GM19397 (cell line): ENCODE results near the gene RORC.

Experiments
- ATAC-seq: cut with Tn5 transposase; IDR thresholded peaks from one replicate; pipeline ENCODE4 v1.9.1; 2021; ENCODE audit warnings: mild to moderate bottlenecking, moderate library complexity; ENCODE audit not compliant: unreplicated experiment

Gene RORC

DNA sequence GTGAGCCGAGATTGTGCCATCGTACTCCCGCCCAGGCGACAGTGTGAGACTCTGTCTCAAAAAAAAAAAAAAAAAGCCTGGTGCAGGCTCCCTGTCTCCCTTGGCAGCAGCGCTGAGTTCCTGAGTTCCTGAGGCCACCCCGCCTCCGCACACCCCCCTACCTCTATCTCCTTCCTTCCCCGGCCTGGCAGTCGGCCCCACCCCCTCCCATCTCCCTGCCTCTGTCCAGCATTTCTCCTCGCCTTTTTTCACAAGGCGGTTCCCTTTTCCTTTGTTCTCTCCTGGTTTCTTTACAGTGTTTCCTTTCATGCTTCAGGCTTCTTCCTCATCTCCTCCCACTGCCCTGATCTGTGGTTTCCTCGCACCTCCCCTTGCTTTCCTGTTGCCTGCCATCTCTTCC, 2.7 kb downstream of the RORC start:
- ATAC-seq = no peak

- no peak for ATAC-seq
These were observed 3.7 kb downstream of the RORC start for GRCh38 chr1:151827853-151828252.

DNA sequence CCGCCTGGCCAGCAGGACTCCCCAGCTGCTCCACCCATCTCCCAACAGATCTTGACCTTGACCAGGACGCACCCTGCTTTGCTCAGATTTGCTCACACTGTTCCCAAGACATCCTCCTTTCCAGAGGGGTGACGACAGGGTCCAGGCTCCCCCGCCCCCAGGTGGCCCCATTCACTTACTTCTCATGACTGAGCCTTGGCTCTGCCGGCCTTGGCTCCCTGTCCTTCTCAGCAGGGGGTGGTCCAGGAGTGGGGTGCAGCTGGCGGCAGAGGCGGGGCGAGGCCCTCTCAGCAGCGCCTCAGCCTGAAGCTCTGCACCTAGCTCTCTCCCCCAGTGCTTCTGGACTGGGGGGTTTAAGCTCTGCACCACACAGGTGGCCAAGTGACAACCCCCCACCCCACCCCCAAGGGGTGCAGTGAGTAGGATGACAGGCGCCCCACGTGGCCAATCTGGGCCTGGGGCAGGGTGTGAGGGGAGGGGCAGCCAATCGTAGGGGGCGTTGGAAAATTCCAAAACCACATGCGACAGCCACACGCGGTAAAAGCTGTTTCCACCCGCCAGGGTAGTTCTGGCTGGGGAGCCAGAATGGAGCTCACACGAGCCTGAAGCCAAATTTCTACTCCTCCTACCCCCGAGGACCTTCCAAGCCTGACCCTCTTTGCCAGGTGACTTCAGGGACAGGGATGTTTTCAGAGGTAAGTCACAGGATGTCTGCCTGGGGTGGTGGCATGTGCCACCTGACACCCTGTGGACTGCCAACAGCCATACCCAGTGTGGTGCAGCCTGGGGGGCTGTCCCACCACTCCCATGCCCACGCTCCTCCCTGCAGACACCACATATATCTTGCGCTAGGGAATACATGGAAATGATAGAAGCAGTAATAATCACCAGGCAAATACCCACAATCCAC, 5.6 kb downstream of the RORC start:
- no peak for ATAC-seq

DNA sequence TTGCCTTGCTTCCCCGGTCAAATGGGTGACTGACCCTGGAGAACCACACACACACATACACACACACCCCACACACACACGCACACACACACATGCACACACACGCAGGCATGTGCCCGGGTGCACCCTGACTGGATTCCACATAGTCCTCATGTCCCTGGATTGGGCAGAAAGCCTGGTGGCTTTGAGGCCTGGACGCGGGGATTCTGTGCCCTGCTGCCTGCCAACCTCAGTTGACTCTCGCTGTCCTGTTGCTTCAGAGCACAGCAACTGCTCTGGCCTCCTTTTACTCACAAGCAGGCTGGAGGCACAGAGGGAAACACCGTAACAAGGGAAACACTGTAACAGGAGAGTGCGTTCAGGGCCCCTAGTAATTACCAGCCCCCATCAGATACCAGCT, 6.4 kb downstream of the RORC start:
- ATAC-seq = no peak

- no peak for ATAC-seq
These were observed 8.4 kb downstream of the RORC start for GRCh38 chr1:151823175-151823574.

GRCh38 chr1:151822404-151822803, 9.2 kb downstream of the RORC start:
- ATAC-seq = no peak

- ATAC-seq = no peak
These were observed 10.7 kb downstream of the RORC start for GRCh38 chr1:151820940-151821339.

DNA sequence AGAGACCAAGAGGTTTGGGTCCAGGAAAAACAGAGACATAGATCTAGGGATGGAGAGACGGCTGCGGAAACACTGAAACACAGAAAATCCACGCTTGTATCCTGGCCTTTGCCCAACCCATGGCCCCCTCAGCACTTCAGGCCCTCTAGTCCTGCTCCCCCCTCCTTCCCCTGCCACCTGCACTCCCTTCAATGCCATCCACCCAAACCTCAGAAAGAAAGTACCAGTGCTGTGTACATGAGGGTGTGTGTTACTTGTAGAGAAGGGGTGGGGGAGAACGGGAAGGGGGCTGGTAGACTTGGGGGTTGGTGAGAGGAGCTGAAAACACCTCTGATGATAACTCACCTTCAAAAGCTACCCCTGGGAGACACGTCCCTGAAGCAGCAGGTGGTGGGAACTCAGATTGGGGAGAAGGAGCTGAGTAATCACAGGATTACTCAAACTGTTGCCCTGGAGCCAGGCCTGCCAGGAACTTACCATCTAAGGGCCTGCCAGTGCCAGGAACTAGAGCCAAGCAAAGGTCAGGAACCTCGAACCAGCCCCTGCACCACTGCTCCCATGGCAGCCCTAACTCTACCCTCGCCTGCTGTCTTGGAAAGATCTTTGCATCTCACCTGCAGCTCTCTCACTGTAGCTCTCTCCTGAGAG, 11.5 kb downstream of the RORC start:
- no peak for ATAC-seq

DNA sequence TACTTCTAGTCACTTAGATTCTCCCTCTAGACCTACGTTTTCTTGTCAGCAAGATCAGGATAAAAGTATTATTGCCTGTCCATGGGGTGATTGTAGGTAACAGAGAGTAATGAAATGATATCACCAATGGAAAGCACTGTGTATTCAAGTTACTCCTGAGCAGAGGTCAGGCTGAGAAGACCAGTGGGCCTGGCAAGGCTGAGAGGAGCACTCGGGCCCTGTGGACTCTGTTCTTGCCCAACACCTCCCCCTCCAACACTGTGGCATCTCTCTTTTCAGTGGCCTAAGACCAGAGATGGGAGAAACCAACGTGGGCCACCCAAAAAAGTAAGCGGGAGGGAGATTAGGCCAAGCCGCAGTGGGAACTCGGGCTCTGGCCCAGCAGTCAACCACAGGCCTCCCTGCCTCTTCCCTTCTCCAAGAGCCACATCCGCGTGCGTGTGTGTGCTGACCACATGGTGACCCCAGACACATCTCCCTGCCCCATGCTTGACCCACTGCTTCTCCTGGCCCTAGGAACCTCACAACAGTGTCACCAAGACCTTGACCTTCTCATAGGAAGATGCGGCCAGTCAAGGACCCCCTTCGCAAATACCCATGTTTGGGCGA, 12.3 kb downstream of the RORC start:
- ATAC-seq = no peak

- no peak for ATAC-seq
These were observed 14.3 kb downstream of the RORC start for GRCh38 chr1:151817353-151817730.

DNA sequence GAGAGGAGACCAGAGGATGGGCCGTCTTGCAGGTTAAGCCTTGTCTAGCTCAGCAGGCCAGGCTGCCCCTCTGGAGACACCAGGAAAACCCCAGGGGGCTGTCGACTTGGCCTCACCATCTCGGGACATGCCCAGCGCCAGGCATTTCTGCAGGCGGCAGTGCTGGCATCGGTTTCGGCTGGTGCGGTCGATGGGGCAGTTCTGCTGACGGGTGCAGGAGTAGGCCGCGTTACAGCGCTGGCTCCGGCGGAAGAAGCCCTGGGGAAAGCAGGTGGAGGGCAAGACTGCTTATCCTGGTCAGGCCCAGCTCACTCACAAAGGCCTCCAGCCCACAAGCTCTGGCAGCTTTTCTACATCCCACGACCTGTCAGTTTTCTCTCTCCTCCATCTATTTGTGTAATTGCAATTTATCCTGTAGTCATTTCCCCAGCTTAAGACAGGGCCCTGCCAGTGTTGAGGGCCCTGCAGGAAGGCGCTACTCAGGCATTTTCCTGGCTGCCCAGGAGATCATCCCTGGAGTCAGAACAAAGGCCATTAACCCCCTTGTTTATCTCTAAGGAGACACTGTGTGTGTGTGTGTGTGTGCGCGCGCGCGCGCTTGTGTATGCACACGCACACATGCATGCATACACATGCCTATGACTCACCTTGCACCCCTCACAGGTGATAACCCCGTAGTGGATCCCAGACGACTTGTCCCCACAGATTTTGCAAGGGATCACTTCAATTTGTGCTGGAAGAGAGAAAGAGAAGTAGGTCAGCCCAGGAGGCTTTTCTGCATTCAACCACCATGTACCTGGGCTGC, 14.9 kb downstream of the RORC start:
- ATAC-seq = no peak

DNA sequence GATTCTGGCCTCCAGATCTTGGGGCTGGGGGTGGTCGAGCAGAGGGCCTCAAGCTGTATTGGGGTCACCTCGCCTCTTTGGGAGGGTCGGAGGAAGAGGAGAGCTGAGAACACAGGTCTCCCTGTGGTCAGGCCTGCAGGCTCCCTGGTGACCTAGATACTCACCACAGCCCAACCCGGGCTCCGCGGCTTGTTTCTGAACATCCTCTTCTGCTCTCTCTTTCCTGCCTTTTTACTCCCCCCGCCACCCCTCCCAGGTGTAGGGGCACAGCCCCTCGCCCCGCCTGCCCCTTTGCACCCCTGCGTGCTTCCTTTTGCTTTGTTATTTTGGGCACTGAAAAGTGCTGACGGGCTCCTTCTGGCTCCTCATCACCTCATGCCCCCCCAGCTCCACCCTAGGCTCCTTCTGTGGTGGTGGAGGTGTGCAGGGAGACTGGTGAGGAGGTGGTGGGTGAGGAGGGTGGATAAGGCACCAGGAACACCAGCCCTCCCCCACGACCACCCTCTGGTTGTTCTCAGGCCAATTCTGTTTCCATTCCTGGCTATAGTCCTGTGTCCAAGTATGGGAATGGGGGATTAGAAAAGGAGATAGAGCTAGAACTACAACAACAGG, 15.8 kb downstream of the RORC start:
- ATAC-seq = no peak

DNA sequence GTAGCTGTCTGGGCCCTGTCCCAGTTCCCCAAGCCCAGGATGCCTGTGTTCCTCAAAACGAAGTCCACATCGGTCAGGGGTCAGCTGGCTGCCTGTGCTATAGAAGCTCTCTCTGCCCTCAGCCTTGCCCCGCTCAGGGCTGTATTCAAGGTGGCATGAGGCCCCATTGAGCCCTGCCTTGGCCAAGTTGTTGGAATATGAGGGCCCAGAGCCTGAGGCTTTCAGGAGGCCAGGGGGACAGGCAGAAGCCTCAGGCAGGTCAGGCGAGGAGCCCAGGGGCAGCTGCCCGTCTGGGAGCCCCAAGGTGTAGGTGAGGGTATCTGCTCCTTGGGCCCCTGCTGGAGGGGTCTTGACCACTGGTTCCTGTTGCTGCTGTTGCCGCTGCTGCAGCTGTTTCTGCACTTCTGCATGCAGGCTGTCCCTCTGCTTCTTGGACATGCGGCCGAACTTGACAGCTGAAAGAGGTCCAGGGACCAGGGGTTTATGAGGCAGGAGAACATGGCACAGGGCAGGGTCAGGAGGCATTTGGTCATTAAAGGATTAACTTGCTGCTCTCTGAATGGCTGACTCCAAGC, 16.5 kb downstream of the RORC start:
- ATAC-seq = no peak

DNA sequence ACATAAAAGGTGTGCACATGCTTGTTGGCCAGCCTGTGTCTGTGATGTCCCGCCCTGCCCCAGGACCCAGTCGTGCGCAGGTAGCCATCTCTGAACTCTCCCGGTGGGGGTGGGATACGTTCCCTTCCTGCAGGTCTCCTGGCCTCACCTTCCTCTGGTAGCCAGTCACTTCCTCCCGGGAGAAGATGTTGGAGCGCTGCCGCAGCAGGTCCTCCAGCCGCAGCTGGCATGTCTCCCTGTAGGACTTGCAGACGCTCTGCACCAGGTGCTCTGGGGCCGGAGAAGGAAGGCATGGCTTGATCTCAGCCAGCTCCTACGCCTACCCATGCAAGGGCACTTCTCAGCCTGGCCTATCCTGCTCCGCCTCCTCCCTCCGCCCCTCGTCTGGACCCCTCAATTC, 17.2 kb downstream of the RORC start:
- ATAC-seq = no peak

DNA sequence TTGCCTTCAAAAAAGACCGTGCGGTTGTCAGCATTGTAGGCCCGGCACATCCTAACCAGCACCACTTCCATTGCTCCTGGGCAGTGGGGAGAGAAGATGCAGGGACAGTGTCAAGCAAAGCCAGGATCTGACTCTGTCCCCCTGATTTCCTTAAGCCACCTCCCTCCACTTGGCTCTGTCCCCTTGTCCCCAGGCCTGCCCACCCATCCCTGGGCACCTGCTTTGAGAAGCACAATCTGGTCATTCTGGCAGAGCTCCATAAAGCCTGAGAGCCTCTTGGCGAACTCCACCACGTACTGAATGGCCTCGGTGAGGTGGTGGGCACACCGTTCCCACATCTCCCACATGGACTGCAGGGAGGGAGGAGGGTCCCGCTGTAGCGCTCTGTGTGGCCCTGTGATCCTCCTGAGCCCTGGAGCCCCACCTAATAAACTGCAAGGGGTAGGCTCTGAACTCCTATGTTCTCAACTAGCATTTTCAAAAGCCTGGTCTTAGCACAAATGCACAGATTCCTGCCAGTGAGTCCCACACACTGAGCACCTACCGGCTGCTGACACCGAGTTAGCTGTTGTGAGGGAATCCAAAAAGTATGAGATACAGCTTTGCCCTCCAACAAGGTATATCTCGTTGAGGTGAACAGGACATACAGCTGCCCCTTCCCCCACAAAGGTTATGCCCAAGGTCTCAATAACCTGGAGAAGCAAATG, 18.2 kb downstream of the RORC start:
- ATAC-seq = no peak

GRCh38 chr1:151811181-151811580, 20.4 kb downstream of the RORC start:
- no peak for ATAC-seq

GRCh38 chr1:151809985-151810556, 21.5 kb downstream of the RORC start:
- ATAC-seq = no peak

DNA sequence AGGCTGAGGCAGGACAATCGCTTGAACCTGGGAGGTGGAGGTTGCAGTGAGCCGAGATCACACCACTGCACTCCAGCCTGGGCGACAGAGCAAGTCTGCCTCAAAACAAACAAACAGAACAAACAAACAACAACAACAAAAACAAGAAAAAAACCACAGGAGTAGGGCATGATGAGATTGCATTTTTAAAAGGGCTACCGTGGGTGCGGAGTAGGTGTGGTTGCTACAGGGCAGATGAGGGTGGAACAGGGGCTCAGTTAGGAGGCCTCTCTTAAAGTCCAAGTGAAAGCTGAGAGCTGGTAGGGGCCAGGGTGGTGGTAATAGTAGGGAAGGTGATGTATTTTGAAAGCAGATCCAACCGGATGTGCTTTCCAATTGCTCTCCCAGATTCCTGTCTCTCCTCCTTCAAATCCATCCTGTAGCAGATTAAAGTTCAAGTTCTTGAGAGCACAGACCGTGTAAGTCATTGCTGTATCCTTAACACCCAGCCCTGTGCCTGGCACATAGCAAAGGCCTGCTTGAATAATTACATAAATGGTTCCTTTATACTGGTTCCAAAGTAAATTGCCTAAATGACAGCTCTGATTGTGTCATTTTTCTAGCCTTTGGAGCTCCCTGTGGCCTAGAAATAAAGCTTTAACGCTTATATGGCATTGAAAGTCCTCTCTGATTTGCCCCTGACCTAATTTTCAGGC, 22.2 kb downstream of the RORC start:
- ATAC-seq = no peak

GRCh38 chr1:151807766-151808165, 23.8 kb downstream of the RORC start:
- no peak for ATAC-seq
